GM23338 (cell line): Measurements from ENCODE around the gene SPIN2B. TPM values are rescaled to one million over a fixed set of nuclear protein-coding genes. Genes with fewer than 3 reads are reported as not detected.

Source experiments
- ATAC-seq: fragments of 200-7000 bp; cut with Tn5 transposase; 3 replicates; pipeline ENCODE4 v1.9.1; 2020
- DNase-seq: peaks from one replicate; pipeline ENCODE4 v3.0.0-alpha.2; 2015; ENCODE audit warnings: low spot score
- H2AFZ ChIP-seq: fragments of 200-600 bp; sonication (generic); 2 replicates; pipeline ENCODE4 v1.8.0; 2016; ENCODE audit warnings: antibody characterized with exemption, mild to moderate bottlenecking, moderate library complexity
- H3F3A ChIP-seq: fragments of 200-600 bp; sonication (generic); replicated peaks from 2 replicates; pipeline ENCODE4 v1.8.0; 2017; ENCODE audit warnings: antibody characterized with exemption, mixed run types, low read depth
- H3K27ac ChIP-seq: fragments of 200-600 bp; sonication (generic); 2 replicates; pipeline ENCODE4 v1.6.1; 2016; ENCODE audit warnings: low read depth
- H3K27me3 ChIP-seq: fragments of 200-600 bp; sonication (generic); 2 replicates; pipeline ENCODE4 v1.8.0; 2016; ENCODE audit warnings: mild to moderate bottlenecking, mixed run types, moderate library complexity; ENCODE audit not compliant: insufficient read depth
- H3K36me3 ChIP-seq: fragments of 200-600 bp; sonication (generic); 2 replicates; pipeline ENCODE4 v1.8.0; 2016; ENCODE audit warnings: mild to moderate bottlenecking; ENCODE audit not compliant: insufficient read depth
- H3K4me1 ChIP-seq: fragments of 200-600 bp; sonication (generic); 2 replicates; pipeline ENCODE4 v1.8.0; 2016; ENCODE audit warnings: mild to moderate bottlenecking, moderate library complexity; ENCODE audit not compliant: insufficient read depth
- H3K4me2 ChIP-seq: fragments of 200-600 bp; sonication (generic); 2 replicates; pipeline ENCODE4 v1.7.1; 2017; ENCODE audit warnings: mixed run types
- H3K4me3 ChIP-seq: fragments of 200-600 bp; sonication (generic); 2 replicates; pipeline ENCODE4 v1.6.1; 2016; ENCODE audit warnings: mixed run types
- H3K79me2 ChIP-seq: fragments of 200-600 bp; sonication (generic); replicated peaks from 2 replicates; pipeline ENCODE4 v1.8.0; 2017; ENCODE audit warnings: mild to moderate bottlenecking; ENCODE audit not compliant: insufficient read depth
- H3K9me2 ChIP-seq: fragments of 200-600 bp; sonication (generic); 2 replicates; pipeline ENCODE4 v1.8.0; 2017; ENCODE audit not compliant: insufficient read depth
- H4K20me1 ChIP-seq: fragments of 200-600 bp; sonication (generic); replicated peaks from 2 replicates; pipeline ENCODE4 v1.8.0; 2017; ENCODE audit warnings: mild to moderate bottlenecking; ENCODE audit not compliant: insufficient read depth
- H3K27ac Mint-ChIP-seq: 2 replicates; pipeline ENCODE4 v1.8.0; 2020; ENCODE audit warnings: inconsistent platforms, mild to moderate bottlenecking, moderate library complexity, mixed read lengths
- H3K27me3 Mint-ChIP-seq: 3 replicates; pipeline ENCODE4 v1.8.0; 2022; ENCODE audit warnings: low read depth, mild to moderate bottlenecking, moderate library complexity, mixed read lengths, inconsistent platforms; ENCODE audit not compliant: insufficient read depth, poor library complexity
- H3K36me3 Mint-ChIP-seq: 3 replicates; pipeline ENCODE4 v1.8.0; 2021; ENCODE audit warnings: low read depth, mild to moderate bottlenecking, inconsistent platforms, moderate library complexity, mixed read lengths
- H3K4me1 Mint-ChIP-seq: 3 replicates; pipeline ENCODE4 v1.8.0; 2020; ENCODE audit warnings: mild to moderate bottlenecking, inconsistent platforms, mixed read lengths
- H3K4me3 Mint-ChIP-seq: 3 replicates; pipeline ENCODE4 v1.8.0; 2021; ENCODE audit warnings: moderate library complexity, mild to moderate bottlenecking, inconsistent platforms, mixed read lengths
- H3K9me3 Mint-ChIP-seq: 3 replicates; pipeline ENCODE4 v1.8.0; 2020; ENCODE audit warnings: moderate library complexity, mild to moderate bottlenecking, inconsistent platforms, mixed read lengths
- CREB1 ChIP-seq: fragments of 250-450 bp; sonication (Bioruptor Pico); IDR thresholded peaks from 2 replicates; pipeline ENCODE4 v1.5.0; 2020; ENCODE audit warnings: low read depth, mild to moderate bottlenecking, moderate library complexity
- EZH2 ChIP-seq: fragments of 200-600 bp; sonication (generic); IDR thresholded peaks from one replicate; pipeline ENCODE4 v1.8.0; 2017; ENCODE audit warnings: antibody characterized with exemption, mild to moderate bottlenecking, low read depth; ENCODE audit not compliant: unreplicated experiment
- NANOG ChIP-seq: IDR thresholded peaks from 2 replicates; pipeline ENCODE4 v1.6.1; 2016; ENCODE audit warnings: antibody characterized with exemption, borderline replicate concordance
- STAT1 ChIP-seq: IDR thresholded peaks from one replicate; pipeline ENCODE4 v1.6.1; 2016; ENCODE audit warnings: antibody characterized with exemption; ENCODE audit not compliant: unreplicated experiment
- ZNF114 ChIP-seq: fragments of 250-450 bp; sonication (Bioruptor Pico); IDR thresholded peaks from 2 replicates; pipeline ENCODE4 v1.5.0; 2020; ENCODE audit warnings: mild to moderate bottlenecking, moderate library complexity
- ZNF331 ChIP-seq: fragments of 250-450 bp; sonication (Bioruptor Pico); IDR thresholded peaks from 2 replicates; pipeline ENCODE4 v1.5.0; 2020; ENCODE audit warnings: low read depth, mild to moderate bottlenecking, moderate library complexity
- polyA plus RNA-seq: library from polyadenylated mRNA; unstranded; fragments of >200 nt; fragmentation: Nextera tagmentation; extraction: Ambion mirVana; gene quantifications from 2 replicates; pipeline ENCODE4 v1.2.1, GENCODE V29; 2016
- total RNA-seq: library from RNA; depleted of rRNA; stranded (reverse); fragments of >200 nt; shearing (Covaris generic); gene quantifications from 2 replicates; pipeline ENCODE4 v1.2.3, GENCODE V29; 2014
- TF ChIP-seq, protein P1 (sequence below), 2 experiments: fragments of 200-600 bp in 1 of 2; sonication (generic) in 1 of 2; conservative IDR thresholded peaks; 2 replicates each; pipeline versions ENCODE4 v1.5.1 to v1.6.1; 2016 to 2017; ENCODE audit warnings: antibody characterized with exemption in 2 of 2, low read depth in 2 of 2, mild to moderate bottlenecking in 2 of 2, moderate library complexity in 1 of 2
- TF ChIP-seq, protein P2 (sequence below): IDR thresholded peaks from one replicate; pipeline ENCODE4 v1.6.1; 2018; ENCODE audit warnings: antibody characterized with exemption; ENCODE audit not compliant: unreplicated experiment
- TF ChIP-seq, protein P3 (sequence below): IDR thresholded peaks from 2 replicates; pipeline ENCODE4 v1.6.1; 2016; ENCODE audit warnings: antibody characterized with exemption

SPIN2B gene
- total and polyA plus RNA-seq, 2 experiments from 2014 or later: 7.9 to 12.6 TPM

DNA sequence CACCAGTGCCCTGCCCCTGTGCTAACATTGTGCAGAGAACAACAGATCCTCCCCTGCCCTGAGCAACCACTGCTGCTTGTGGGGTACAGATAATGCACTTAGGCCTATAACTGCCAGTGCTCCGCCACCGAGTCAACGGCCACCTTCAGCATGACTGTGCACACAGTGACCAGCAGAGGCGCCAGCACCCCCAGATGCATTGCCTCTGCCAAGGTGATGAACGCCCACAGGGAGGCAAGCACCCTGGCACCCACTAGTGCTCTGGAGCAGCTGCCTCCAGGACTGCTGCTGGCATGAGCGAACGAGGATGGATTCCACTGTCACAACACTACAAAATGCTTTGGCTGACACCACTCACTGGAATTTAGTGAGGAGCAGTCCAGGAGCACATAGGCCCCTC is 38.2 kb downstream of the SPIN2B start:
- no peaks in the 10 kb centered on the region for H3F3A ChIP-seq
- no peaks in the 10 kb centered on the region for H3K9me2 ChIP-seq
- H3K79me2 ChIP-seq: no peaks in the 10 kb centered on the region
- no peaks in the 10 kb centered on the region for H3K4me1 Mint-ChIP-seq
- TF ChIP-seq, protein P1, sequence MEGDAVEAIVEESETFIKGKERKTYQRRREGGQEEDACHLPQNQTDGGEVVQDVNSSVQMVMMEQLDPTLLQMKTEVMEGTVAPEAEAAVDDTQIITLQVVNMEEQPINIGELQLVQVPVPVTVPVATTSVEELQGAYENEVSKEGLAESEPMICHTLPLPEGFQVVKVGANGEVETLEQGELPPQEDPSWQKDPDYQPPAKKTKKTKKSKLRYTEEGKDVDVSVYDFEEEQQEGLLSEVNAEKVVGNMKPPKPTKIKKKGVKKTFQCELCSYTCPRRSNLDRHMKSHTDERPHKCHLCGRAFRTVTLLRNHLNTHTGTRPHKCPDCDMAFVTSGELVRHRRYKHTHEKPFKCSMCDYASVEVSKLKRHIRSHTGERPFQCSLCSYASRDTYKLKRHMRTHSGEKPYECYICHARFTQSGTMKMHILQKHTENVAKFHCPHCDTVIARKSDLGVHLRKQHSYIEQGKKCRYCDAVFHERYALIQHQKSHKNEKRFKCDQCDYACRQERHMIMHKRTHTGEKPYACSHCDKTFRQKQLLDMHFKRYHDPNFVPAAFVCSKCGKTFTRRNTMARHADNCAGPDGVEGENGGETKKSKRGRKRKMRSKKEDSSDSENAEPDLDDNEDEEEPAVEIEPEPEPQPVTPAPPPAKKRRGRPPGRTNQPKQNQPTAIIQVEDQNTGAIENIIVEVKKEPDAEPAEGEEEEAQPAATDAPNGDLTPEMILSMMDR (conservative IDR thresholded peaks at IDR 0.05; ENCODE audit: low read depth in 2 of 2): peak; percentile 39 to 56
- TF ChIP-seq ZNF114 (CRISPR knock-in tag): no peak
- no peak overlapping the region for H3K4me3 Mint-ChIP-seq
- no peak overlapping the region for H3K27ac Mint-ChIP-seq
- no peaks in the 10 kb centered on the region for H3K27me3 Mint-ChIP-seq
- no peaks in the 10 kb centered on the region for H3K4me1 ChIP-seq
- DNase-seq (peak; percentile 18), ATAC-seq (peak; percentile 61)
- H2AFZ ChIP-seq: no peak overlapping the region
- H3K27me3 ChIP-seq: no peaks in the 10 kb centered on the region
- no peaks in the 10 kb centered on the region for H3K36me3 ChIP-seq
- H4K20me1 ChIP-seq: no peaks in the 10 kb centered on the region
- no peak overlapping the region for H3K27ac ChIP-seq
- H3K4me2 ChIP-seq: no peak overlapping the region
- H3K9me3 Mint-ChIP-seq: peaks cover 13% of the 10 kb centered on the region; the same call in 2 of the 3 replicates
- peaks cover 47% of the 10 kb centered on the region for H3K36me3 Mint-ChIP-seq
- no peak overlapping the region for H3K4me3 ChIP-seq

DNA sequence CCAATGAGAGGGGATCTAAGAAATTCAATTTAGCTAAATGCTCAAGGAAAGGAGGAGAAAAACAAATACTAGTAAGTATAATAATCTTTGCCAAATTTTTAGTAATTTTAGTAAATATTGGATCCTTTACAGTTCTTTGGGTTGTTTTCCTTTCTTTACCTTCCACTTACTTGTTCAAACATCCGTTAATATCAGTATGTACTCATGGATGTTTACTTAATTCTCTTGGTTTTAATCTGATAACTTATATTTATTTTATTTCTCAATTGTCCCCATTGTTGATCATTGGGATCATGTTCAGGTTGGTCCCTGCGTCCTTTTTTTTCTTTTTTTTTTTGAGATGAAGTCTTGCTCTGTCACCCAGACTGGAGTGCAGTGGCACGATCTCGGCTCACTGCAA is 46.9 kb downstream of the SPIN2B start:
- no peak overlapping the region for H3K27ac Mint-ChIP-seq
- H3K36me3 Mint-ChIP-seq: peaks cover 9% of the 10 kb centered on the region; the same call in 2 of the 3 replicates
- H3K4me3 Mint-ChIP-seq: no peak overlapping the region
- Histone ChIP-seq H3K79me2 (no peaks in the 10 kb centered on the region), H3K9me2 (no peaks in the 10 kb centered on the region), H3K4me2 (no peak overlapping the region), H3K27ac (no peak overlapping the region), H3K4me3 (no peak overlapping the region), H3K27me3 (no peaks in the 10 kb centered on the region), H3F3A (no peaks in the 10 kb centered on the region), H2AFZ (no peak overlapping the region), H4K20me1 (no peaks in the 10 kb centered on the region), H3K4me1 (no peaks in the 10 kb centered on the region), H3K36me3 (no peaks in the 10 kb centered on the region)
- no peaks in the 10 kb centered on the region for H3K27me3 Mint-ChIP-seq
- DNase-seq (no peak), ATAC-seq (no peak)
- H3K9me3 Mint-ChIP-seq: no peaks in the 10 kb centered on the region
- H3K4me1 Mint-ChIP-seq: no peaks in the 10 kb centered on the region
- TF ChIP-seq EZH2 (no peak), CREB1 (CRISPR knock-in tag) (no peak), STAT1 (no peak), NANOG (no peak), ZNF331 (CRISPR knock-in tag) (no peak)
- TF ChIP-seq, protein P2, sequence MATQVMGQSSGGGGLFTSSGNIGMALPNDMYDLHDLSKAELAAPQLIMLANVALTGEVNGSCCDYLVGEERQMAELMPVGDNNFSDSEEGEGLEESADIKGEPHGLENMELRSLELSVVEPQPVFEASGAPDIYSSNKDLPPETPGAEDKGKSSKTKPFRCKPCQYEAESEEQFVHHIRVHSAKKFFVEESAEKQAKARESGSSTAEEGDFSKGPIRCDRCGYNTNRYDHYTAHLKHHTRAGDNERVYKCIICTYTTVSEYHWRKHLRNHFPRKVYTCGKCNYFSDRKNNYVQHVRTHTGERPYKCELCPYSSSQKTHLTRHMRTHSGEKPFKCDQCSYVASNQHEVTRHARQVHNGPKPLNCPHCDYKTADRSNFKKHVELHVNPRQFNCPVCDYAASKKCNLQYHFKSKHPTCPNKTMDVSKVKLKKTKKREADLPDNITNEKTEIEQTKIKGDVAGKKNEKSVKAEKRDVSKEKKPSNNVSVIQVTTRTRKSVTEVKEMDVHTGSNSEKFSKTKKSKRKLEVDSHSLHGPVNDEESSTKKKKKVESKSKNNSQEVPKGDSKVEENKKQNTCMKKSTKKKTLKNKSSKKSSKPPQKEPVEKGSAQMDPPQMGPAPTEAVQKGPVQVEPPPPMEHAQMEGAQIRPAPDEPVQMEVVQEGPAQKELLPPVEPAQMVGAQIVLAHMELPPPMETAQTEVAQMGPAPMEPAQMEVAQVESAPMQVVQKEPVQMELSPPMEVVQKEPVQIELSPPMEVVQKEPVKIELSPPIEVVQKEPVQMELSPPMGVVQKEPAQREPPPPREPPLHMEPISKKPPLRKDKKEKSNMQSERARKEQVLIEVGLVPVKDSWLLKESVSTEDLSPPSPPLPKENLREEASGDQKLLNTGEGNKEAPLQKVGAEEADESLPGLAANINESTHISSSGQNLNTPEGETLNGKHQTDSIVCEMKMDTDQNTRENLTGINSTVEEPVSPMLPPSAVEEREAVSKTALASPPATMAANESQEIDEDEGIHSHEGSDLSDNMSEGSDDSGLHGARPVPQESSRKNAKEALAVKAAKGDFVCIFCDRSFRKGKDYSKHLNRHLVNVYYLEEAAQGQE: no peak
- TF ChIP-seq, protein P1 (conservative IDR thresholded peaks at IDR 0.05; ENCODE audit: low read depth in 2 of 2): no peak
- TF ChIP-seq, protein P3, sequence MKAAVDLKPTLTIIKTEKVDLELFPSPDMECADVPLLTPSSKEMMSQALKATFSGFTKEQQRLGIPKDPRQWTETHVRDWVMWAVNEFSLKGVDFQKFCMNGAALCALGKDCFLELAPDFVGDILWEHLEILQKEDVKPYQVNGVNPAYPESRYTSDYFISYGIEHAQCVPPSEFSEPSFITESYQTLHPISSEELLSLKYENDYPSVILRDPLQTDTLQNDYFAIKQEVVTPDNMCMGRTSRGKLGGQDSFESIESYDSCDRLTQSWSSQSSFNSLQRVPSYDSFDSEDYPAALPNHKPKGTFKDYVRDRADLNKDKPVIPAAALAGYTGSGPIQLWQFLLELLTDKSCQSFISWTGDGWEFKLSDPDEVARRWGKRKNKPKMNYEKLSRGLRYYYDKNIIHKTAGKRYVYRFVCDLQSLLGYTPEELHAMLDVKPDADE: no peak
